ENCODE results near the gene FAM241A. TPM values are rescaled to one million over a fixed set of nuclear protein-coding genes. Genes with fewer than 3 reads are reported as not detected.
"Not testable (repeated sequence)": the region's sequence is repeated elsewhere in the genome, so short reads cannot be mapped to it uniquely, and the experiment has no call there.

The FAM241A gene
- total and polyA plus RNA-seq, 3 experiments from 2014 or later: 1.4 to 7.8 (median 7.4) TPM

- Mint-ChIP-seq H3K4me1 (peaks cover 0 to 4% (median 0%) of the 10 kb centered on the region in 3 donors), H3K27me3 (no peaks in the 10 kb centered on the region)
These were observed 33.9 kb upstream of the FAM241A start for GRCh38 chr4:112111306-112111705.

GRCh38 chr4:112112095-112112494, 33.2 kb upstream of the FAM241A start:
- H3K36me3 ChIP-seq (ENCODE audit: insufficient read depth, low read length); CTCF ChIA-PET: not testable (repeated sequence)

More at GRCh38 chr4:112111306-112111705, 33.9 kb upstream of the FAM241A start:
- H3K4me3 ChIP-seq (ENCODE audit: low read length): no peak overlapping the region
- CTCF ChIA-PET: no interaction called here
- Mint-ChIP-seq H3K4me3 (no peak overlapping the region), H3K36me3 (no peaks in the 10 kb centered on the region), H3K27ac (peak overlapping the region in 1 of 8 donors; percentile 52), H3K9me3 (no peaks in the 10 kb centered on the region)
- DNase-seq: no peak
- POLR2A ChIA-PET: no interaction called here
- no peaks in the 10 kb centered on the region for H3K36me3 ChIP-seq (ENCODE audit: insufficient read depth, low read length)
- H3K9me3 ChIP-seq (ENCODE audit: low read length): no peaks in the 10 kb centered on the region
- H3K27ac ChIP-seq (ENCODE audit: low read depth, low read length): no peak overlapping the region
- no peaks in the 10 kb centered on the region for H3K27me3 ChIP-seq (ENCODE audit: insufficient read depth, low read length, poor library complexity, severe bottlenecking)
- no peaks in the 10 kb centered on the region for H3K4me1 ChIP-seq (ENCODE audit: insufficient read depth, low read length)

GRCh38 chr4:112112590-112113170, 32.6 kb upstream of the FAM241A start:
- Histone ChIP-seq H3K4me1 (ENCODE audit: insufficient read depth, low read length) (no peaks in the 10 kb centered on the region), H3K4me3 (ENCODE audit: low read length) (no peak overlapping the region), H3K36me3 (ENCODE audit: insufficient read depth, low read length) (no peaks in the 10 kb centered on the region), H3K27me3 (ENCODE audit: insufficient read depth, low read length, poor library complexity, severe bottlenecking) (no peaks in the 10 kb centered on the region), H3K9me3 (ENCODE audit: low read length) (no peaks in the 10 kb centered on the region), H3K27ac (ENCODE audit: low read depth, low read length) (no peak overlapping the region)
- H3K27ac Mint-ChIP-seq: no peak overlapping the region
- H3K4me1 Mint-ChIP-seq: peaks cover 0 to 4% (median 0%) of the 10 kb centered on the region in 3 donors
- no peaks in the 10 kb centered on the region for H3K27me3 Mint-ChIP-seq
- no peaks in the 10 kb centered on the region for H3K9me3 Mint-ChIP-seq
- no peak overlapping the region for H3K4me3 Mint-ChIP-seq
- H3K36me3 Mint-ChIP-seq: no peaks in the 10 kb centered on the region
- DNase-seq: no peak
- CTCF ChIA-PET: no interaction called here
- POLR2A ChIA-PET: no interaction called here

More at GRCh38 chr4:112112095-112112494, 33.2 kb upstream of the FAM241A start:
- H3K27me3 ChIP-seq (ENCODE audit: insufficient read depth, low read length, poor library complexity, severe bottlenecking); H3K27me3 Mint-ChIP-seq; H3K36me3 Mint-ChIP-seq; H3K9me3 Mint-ChIP-seq; POLR2A ChIA-PET; DNase-seq; H3K27ac ChIP-seq (ENCODE audit: low read depth, low read length); H3K4me3 Mint-ChIP-seq; H3K4me3 ChIP-seq (ENCODE audit: low read length); H3K27ac Mint-ChIP-seq; H3K9me3 ChIP-seq (ENCODE audit: low read length); H3K4me1 ChIP-seq (ENCODE audit: insufficient read depth, low read length); H3K4me1 Mint-ChIP-seq: not testable (repeated sequence)

- peaks cover 0 to 7% (median 1%) of the 10 kb centered on the region in 3 donors for H3K4me1 Mint-ChIP-seq
- no peak overlapping the region for H3K27ac Mint-ChIP-seq
- H3K36me3 Mint-ChIP-seq: no peaks in the 10 kb centered on the region
- POLR2A ChIA-PET: no interaction called here
- no peaks in the 10 kb centered on the region for H3K9me3 ChIP-seq (ENCODE audit: low read length)
- no peaks in the 10 kb centered on the region for H3K36me3 ChIP-seq (ENCODE audit: insufficient read depth, low read length)
- no peak for DNase-seq
- CTCF ChIA-PET: no interaction called here
- no peak overlapping the region for H3K27ac ChIP-seq (ENCODE audit: low read depth, low read length)
- no peak overlapping the region for H3K4me3 Mint-ChIP-seq
- H3K27me3 Mint-ChIP-seq: no peaks in the 10 kb centered on the region
- H3K9me3 Mint-ChIP-seq: no peaks in the 10 kb centered on the region
- no peaks in the 10 kb centered on the region for H3K27me3 ChIP-seq (ENCODE audit: insufficient read depth, low read length, poor library complexity, severe bottlenecking)
- no peak overlapping the region for H3K4me3 ChIP-seq (ENCODE audit: low read length)
- H3K4me1 ChIP-seq (ENCODE audit: insufficient read depth, low read length): no peaks in the 10 kb centered on the region
These were observed 31.4 kb upstream of the FAM241A start for GRCh38 chr4:112113864-112114263.

GRCh38 chr4:112114452-112114851, 30.8 kb upstream of the FAM241A start:
- peaks cover 1 to 10% (median 3%) of the 10 kb centered on the region in 3 donors for H3K4me1 Mint-ChIP-seq
- no peaks in the 10 kb centered on the region for H3K27me3 Mint-ChIP-seq
- no peak for DNase-seq
- Histone ChIP-seq H3K4me3 (ENCODE audit: low read length) (no peak overlapping the region), H3K27ac (ENCODE audit: low read depth, low read length) (no peak overlapping the region), H3K9me3 (ENCODE audit: low read length) (no peaks in the 10 kb centered on the region), H3K4me1 (ENCODE audit: insufficient read depth, low read length) (no peaks in the 10 kb centered on the region), H3K27me3 (ENCODE audit: insufficient read depth, low read length, poor library complexity, severe bottlenecking) (no peaks in the 10 kb centered on the region), H3K36me3 (ENCODE audit: insufficient read depth, low read length) (no peaks in the 10 kb centered on the region)
- H3K27ac Mint-ChIP-seq: peak overlapping the region in 2 of 8 donors; percentile 36 to 59
- ChIA-PET CTCF (no interaction called here), POLR2A (no interaction called here)
- no peaks in the 10 kb centered on the region for H3K9me3 Mint-ChIP-seq
- no peak overlapping the region for H3K4me3 Mint-ChIP-seq
- peaks cover 0 to under 1% (median 0%) of the 10 kb centered on the region in 3 donors for H3K36me3 Mint-ChIP-seq

GRCh38 chr4:112118742-112119352, 26.4 kb upstream of the FAM241A start:
- no peaks in the 10 kb centered on the region for H3K9me3 ChIP-seq (ENCODE audit: low read length)
- Mint-ChIP-seq H3K4me1 (peaks cover 1 to 12% (median 11%) of the 10 kb centered on the region in 3 donors), H3K36me3 (peaks cover 0 to 7% (median 0%) of the 10 kb centered on the region in 3 donors), H3K27me3 (no peaks in the 10 kb centered on the region), H3K4me3 (no peak overlapping the region), H3K9me3 (peaks cover 0 to 2% (median 0%) of the 10 kb centered on the region in 5 donors), H3K27ac (peak overlapping the region in 1 of 8 donors; percentile 65)
- no peak for DNase-seq
- H3K4me3 ChIP-seq (ENCODE audit: low read length): no peak overlapping the region
- no peaks in the 10 kb centered on the region for H3K36me3 ChIP-seq (ENCODE audit: insufficient read depth, low read length)
- no peak overlapping the region for H3K27ac ChIP-seq (ENCODE audit: low read depth, low read length)
- no peaks in the 10 kb centered on the region for H3K4me1 ChIP-seq (ENCODE audit: insufficient read depth, low read length)
- H3K27me3 ChIP-seq (ENCODE audit: insufficient read depth, low read length, poor library complexity, severe bottlenecking): no peaks in the 10 kb centered on the region
- ChIA-PET CTCF (interaction anchor here (1.5 kb wide), 1 partner anchor 19 kb away, joined by 4 read pairs; no protein-coding TSS in a partner anchor), POLR2A (no interaction called here)

- H3K27ac ChIP-seq (ENCODE audit: low read depth, low read length): no peak overlapping the region
- POLR2A ChIA-PET: no interaction called here
- Mint-ChIP-seq H3K27me3 (peaks cover 0 to 4% of the 10 kb centered on the region in 2 donors), H3K36me3 (peaks cover 0 to 7% (median 0%) of the 10 kb centered on the region in 3 donors), H3K4me3 (no peak overlapping the region), H3K4me1 (peaks cover 1 to 12% (median 11%) of the 10 kb centered on the region in 3 donors), H3K27ac (peak overlapping the region in 2 of 8 donors; percentile 7 to 65), H3K9me3 (peaks cover 0 to 2% (median 0%) of the 10 kb centered on the region in 5 donors)
- no peaks in the 10 kb centered on the region for H3K36me3 ChIP-seq (ENCODE audit: insufficient read depth, low read length)
- H3K27me3 ChIP-seq (ENCODE audit: insufficient read depth, low read length, poor library complexity, severe bottlenecking): no peaks in the 10 kb centered on the region
- DNase-seq: no peak
- no peak overlapping the region for H3K4me3 ChIP-seq (ENCODE audit: low read length)
- H3K4me1 ChIP-seq (ENCODE audit: insufficient read depth, low read length): no peaks in the 10 kb centered on the region
- CTCF ChIA-PET: interaction anchor here (1.5 kb wide), 1 partner anchor 19 kb away, joined by 4 read pairs; no protein-coding TSS in a partner anchor
- H3K9me3 ChIP-seq (ENCODE audit: low read length): no peaks in the 10 kb centered on the region
These were observed 25.9 kb upstream of the FAM241A start for GRCh38 chr4:112119353-112119783.

- H3K4me3 ChIP-seq (ENCODE audit: low read length): no peak overlapping the region
- Mint-ChIP-seq H3K9me3 (peaks cover 0 to 2% (median 0%) of the 10 kb centered on the region in 5 donors), H3K4me3 (no peak overlapping the region), H3K27ac (no peak overlapping the region), H3K4me1 (peaks cover 1 to 12% (median 11%) of the 10 kb centered on the region in 3 donors), H3K27me3 (peaks cover 0 to 11% of the 10 kb centered on the region in 2 donors), H3K36me3 (peaks cover 0 to 7% (median 0%) of the 10 kb centered on the region in 3 donors)
- no peaks in the 10 kb centered on the region for H3K36me3 ChIP-seq (ENCODE audit: insufficient read depth, low read length)
- no peaks in the 10 kb centered on the region for H3K4me1 ChIP-seq (ENCODE audit: insufficient read depth, low read length)
- no peaks in the 10 kb centered on the region for H3K9me3 ChIP-seq (ENCODE audit: low read length)
- CTCF ChIA-PET: interaction anchor here (1.5 kb wide), 1 partner anchor 20 kb away, joined by 4 read pairs; no protein-coding TSS in a partner anchor
- H3K27ac ChIP-seq (ENCODE audit: low read depth, low read length): no peak overlapping the region
- POLR2A ChIA-PET: no interaction called here
- no peaks in the 10 kb centered on the region for H3K27me3 ChIP-seq (ENCODE audit: insufficient read depth, low read length, poor library complexity, severe bottlenecking)
- no peak for DNase-seq
These were observed 25.2 kb upstream of the FAM241A start for GRCh38 chr4:112120021-112120420.
